ENCODE measurements around the gene MTA2. TPM values are rescaled to one million over a fixed set of nuclear protein-coding genes. Genes with fewer than 3 reads are reported as not detected.
A peak's percentile ranks its signal among the peaks of the same experiment; 100 is the strongest.
"Not testable (repeated sequence)": the region's sequence is repeated elsewhere in the genome, so short reads cannot be mapped to it uniquely, and the experiment has no call there.

The MTA2 gene
- polyA plus RNA-seq, 1 donor from 2014 or later: 32.9 TPM

- peak within 1 kb of the TSS; percentile 85 to 99 (median 93) for H3K4me3 Mint-ChIP-seq
- H3K9me3 Mint-ChIP-seq: no peaks in the 10 kb centered on the region
- no peaks in the 10 kb centered on the region for H3K27me3 Mint-ChIP-seq
- peak within 1 kb of the TSS; percentile 92 to 97 (median 96) for H3K27ac Mint-ChIP-seq
- H3K4me1 Mint-ChIP-seq: peaks cover 0 to 15% (median 9%) of the 10 kb centered on the region in 3 donors
- H3K36me3 Mint-ChIP-seq: peaks cover 9% of the 10 kb centered on the region
These were observed 20.2 kb upstream of the MTA2 start, which contains the start of gene B3GAT3 for GRCh38 chr11:62621567-62622470. Gene B3GAT3 (minus strand): TSS chr11:62621986. CDS start chr11:62621947, 39 bp downstream.

GRCh38 chr11:62621027-62621566 is 19.4 kb upstream of the MTA2 start:
- no peaks in the 10 kb centered on the region for H3K27me3 Mint-ChIP-seq
- peaks cover 0 to 15% (median 9%) of the 10 kb centered on the region in 3 donors for H3K4me1 Mint-ChIP-seq

GRCh38 chr11:62616957-62617356 is 15.3 kb upstream of the MTA2 start:
- not testable (repeated sequence) for H3K27ac Mint-ChIP-seq, H3K27me3 Mint-ChIP-seq
- peaks cover 4 to 15% (median 6%) of the 10 kb centered on the region in 3 donors for H3K4me1 Mint-ChIP-seq

More at GRCh38 chr11:62621027-62621566, 19.4 kb upstream of the MTA2 start:
- H3K36me3 Mint-ChIP-seq: peaks cover 7% of the 10 kb centered on the region
- H3K27ac Mint-ChIP-seq: peak overlapping the region; percentile 92 to 97 (median 96)
- peak overlapping the region; percentile 85 to 99 (median 93) for H3K4me3 Mint-ChIP-seq
- no peaks in the 10 kb centered on the region for H3K9me3 Mint-ChIP-seq

GRCh38 chr11:62615521-62615920 is 13.9 kb upstream of the MTA2 start:
- Mint-ChIP-seq H3K27ac (no peak overlapping the region), H3K4me1 (peaks cover 4 to 9% (median 7%) of the 10 kb centered on the region in 3 donors), H3K9me3 (no peaks in the 10 kb centered on the region), H3K36me3 (peaks cover 2% of the 10 kb centered on the region), H3K4me3 (no peak overlapping the region), H3K27me3 (no peaks in the 10 kb centered on the region)

More at GRCh38 chr11:62616957-62617356, 15.3 kb upstream of the MTA2 start:
- H3K4me3 Mint-ChIP-seq, H3K9me3 Mint-ChIP-seq, H3K36me3 Mint-ChIP-seq: not testable (repeated sequence)

- Mint-ChIP-seq H3K27me3 (no peaks in the 10 kb centered on the region), H3K36me3 (peaks cover 2% of the 10 kb centered on the region), H3K27ac (peak overlapping the region in 1 of 3 donors; percentile 43), H3K4me1 (peaks cover 7 to 9% (median 8%) of the 10 kb centered on the region in 3 donors), H3K9me3 (no peaks in the 10 kb centered on the region), H3K4me3 (peak overlapping the region in 3 of 4 donors; percentile 1 to 77 (median 18))
These were observed 12.6 kb upstream of the MTA2 start for GRCh38 chr11:62614275-62614674.

- Mint-ChIP-seq H3K27ac (peak overlapping the region in 2 of 3 donors; percentile 90 to 92), H3K27me3 (no peaks in the 10 kb centered on the region), H3K4me1 (peaks cover 7 to 9% (median 8%) of the 10 kb centered on the region in 3 donors), H3K9me3 (no peaks in the 10 kb centered on the region), H3K36me3 (peaks cover 2% of the 10 kb centered on the region), H3K4me3 (peak overlapping the region in 2 of 4 donors; percentile 57 to 77)
These were observed 11.7 kb upstream of the MTA2 start for GRCh38 chr11:62613291-62613778.

- Mint-ChIP-seq H3K36me3 (peaks cover 2% of the 10 kb centered on the region), H3K27ac (peak within 1 kb of the TSS; percentile 89 to 98 (median 95)), H3K4me1 (peaks cover 10 to 13% (median 13%) of the 10 kb centered on the region in 3 donors), H3K9me3 (no peaks in the 10 kb centered on the region), H3K4me3 (peak within 1 kb of the TSS; percentile 95 to 100 (median 96)), H3K27me3 (no peaks in the 10 kb centered on the region)
These were observed 11.0 kb upstream of the MTA2 start, which contains the start of the genes EML3 and ROM1 for GRCh38 chr11:62612366-62613290. Gene EML3 (minus strand): TSS chr11:62612775. CDS start chr11:62612457, 318 bp downstream. Gene ROM1 (plus strand): TSS chr11:62613257. CDS start chr11:62613282, 25 bp downstream.

- peaks cover 2% of the 10 kb centered on the region for H3K36me3 Mint-ChIP-seq
- no peaks in the 10 kb centered on the region for H3K9me3 Mint-ChIP-seq
- H3K4me3 Mint-ChIP-seq: peak overlapping the region; percentile 95 to 100 (median 96)
- H3K27me3 Mint-ChIP-seq: no peaks in the 10 kb centered on the region
- peaks cover 10 to 16% (median 14%) of the 10 kb centered on the region in 3 donors for H3K4me1 Mint-ChIP-seq
- H3K27ac Mint-ChIP-seq: peak overlapping the region; percentile 89 to 98 (median 95)
These were observed 10.2 kb upstream of the MTA2 start for GRCh38 chr11:62611705-62612365.

- Mint-ChIP-seq H3K4me3 (peak overlapping the region; percentile 95 to 100 (median 96)), H3K27ac (peak overlapping the region; percentile 89 to 98 (median 95)), H3K36me3 (no peaks in the 10 kb centered on the region), H3K9me3 (no peaks in the 10 kb centered on the region), H3K27me3 (no peaks in the 10 kb centered on the region), H3K4me1 (peaks cover 10 to 17% (median 17%) of the 10 kb centered on the region in 3 donors)
These were observed 9.4 kb upstream of the MTA2 start for GRCh38 chr11:62610814-62611704.

GRCh38 chr11:62610403-62610802 is 8.7 kb upstream of the MTA2 start:
- peak overlapping the region; percentile 47 to 95 (median 71) for H3K4me3 Mint-ChIP-seq
- H3K27me3 Mint-ChIP-seq: no peaks in the 10 kb centered on the region
- no peaks in the 10 kb centered on the region for H3K9me3 Mint-ChIP-seq
- no peaks in the 10 kb centered on the region for H3K36me3 Mint-ChIP-seq
- H3K4me1 Mint-ChIP-seq: peaks cover 10 to 18% (median 17%) of the 10 kb centered on the region in 3 donors
- H3K27ac Mint-ChIP-seq: peak overlapping the region in 2 of 3 donors; percentile 82 to 98

GRCh38 chr11:62608776-62609175 is 7.1 kb upstream of the MTA2 start:
- Mint-ChIP-seq H3K36me3 (no peaks in the 10 kb centered on the region), H3K9me3 (no peaks in the 10 kb centered on the region), H3K4me1 (peaks cover 10 to 20% (median 19%) of the 10 kb centered on the region in 3 donors), H3K4me3 (peak overlapping the region in 1 of 4 donors; percentile 95), H3K27ac (peak overlapping the region in 1 of 3 donors; percentile 98), H3K27me3 (no peaks in the 10 kb centered on the region)

GRCh38 chr11:62607714-62608113 is 6.0 kb upstream of the MTA2 start:
- peaks cover 12 to 26% (median 18%) of the 10 kb centered on the region in 3 donors for H3K4me1 Mint-ChIP-seq
- peak overlapping the region in 1 of 3 donors; percentile 98 for H3K27ac Mint-ChIP-seq
- peak overlapping the region in 1 of 4 donors; percentile 75 for H3K4me3 Mint-ChIP-seq
- no peaks in the 10 kb centered on the region for H3K27me3 Mint-ChIP-seq
- H3K36me3 Mint-ChIP-seq: no peaks in the 10 kb centered on the region
- H3K9me3 Mint-ChIP-seq: no peaks in the 10 kb centered on the region

- peak overlapping the region in 1 of 4 donors; percentile 45 for H3K4me3 Mint-ChIP-seq
These were observed 4.2 kb upstream of the MTA2 start for GRCh38 chr11:62605902-62606301.

More at GRCh38 chr11:62605902-62606301, 4.2 kb upstream of the MTA2 start:
- Mint-ChIP-seq H3K27ac (peak overlapping the region in 1 of 3 donors; percentile 62), H3K36me3 (peaks cover 4% of the 10 kb centered on the region), H3K9me3 (no peaks in the 10 kb centered on the region), H3K27me3 (no peaks in the 10 kb centered on the region), H3K4me1 (peaks cover 13 to 29% (median 25%) of the 10 kb centered on the region in 3 donors)

Data from IgD-negative memory B cell (primary cell).